Breast epithelium (tissue), 4 donors: ENCODE results near the gene DACH1. TPM values are rescaled to one million over a fixed set of nuclear protein-coding genes. Genes with fewer than 3 reads are reported as not detected.

Experiments used
- DNase-seq, 2 donors: peaks; one replicate each; pipeline ENCODE4 v3.0.0-alpha.2; 2019; ENCODE audit warnings: low spot score in 2 of 2
- H3K27ac ChIP-seq, 2 donors: fragments of 200-600 bp; sonication (generic) in 1 of 2; one replicate each; pipeline ENCODE4 v1.5.1; 2016 to 2019; ENCODE audit warnings: mild to moderate bottlenecking in 1 of 2
- H3K27me3 ChIP-seq, 2 donors: fragments of 200-600 bp; sonication (generic) in 1 of 2; one replicate each; pipeline versions ENCODE4 v1.5.1 to v1.6.0; 2017 to 2019; ENCODE audit warnings: control low read depth in 1 of 2, mild to moderate bottlenecking in 1 of 2
- H3K36me3 ChIP-seq: fragments of 200-600 bp; one replicate; pipeline ENCODE4 v1.5.1; 2019
- H3K4me1 ChIP-seq, 2 donors: fragments of 200-600 bp; sonication (generic); one replicate each; pipeline ENCODE4 v1.5.1; 2016 to 2019; ENCODE audit warnings: control low read depth in 1 of 2
- H3K4me3 ChIP-seq, 3 donors: fragments of 200-600 bp; sonication (generic); 1 replicate in 2 of 3; 2 replicates in 1 of 3; pipeline ENCODE4 v1.5.1; 2016 to 2019; ENCODE audit warnings: mild to moderate bottlenecking in 3 of 3, moderate library complexity in 2 of 3
- H3K9me3 ChIP-seq, 2 donors: fragments of 200-600 bp; sonication (generic) in 1 of 2; one replicate each; pipeline ENCODE4 v1.5.1; 2016 to 2019; ENCODE audit warnings: control low read depth in 1 of 2
- CTCF ChIP-seq, 3 donors: fragments of 450-650 bp; IDR thresholded peaks; one replicate each; pipeline ENCODE4 v1.5.1; 2016 to 2017; ENCODE audit warnings: antibody characterized with exemption in 3 of 3, mild to moderate bottlenecking in 3 of 3, moderate library complexity in 3 of 3
- POLR2A ChIP-seq: fragments of 450-650 bp; IDR thresholded peaks from one replicate; pipeline ENCODE4 v1.6.1; 2016; ENCODE audit warnings: antibody characterized with exemption, mild to moderate bottlenecking, moderate library complexity
- POLR2AphosphoS5 ChIP-seq, 3 donors: sonication (generic); formaldehyde crosslinking; IDR thresholded peaks; one replicate each; pipeline ENCODE4 v1.6.1; 2017; ENCODE audit warnings: antibody characterized with exemption in 3 of 3
- intact Hi-C: fragments of 100-400 bp; cut with DNase I; formaldehyde crosslinking; loops from one replicate; pipeline ENCODE4 v1.15.1; 2023; ENCODE audit warnings: low total_unique reads
- total RNA-seq, 3 donors: library from RNA; depleted of rRNA; stranded (reverse); fragments of >200 nt; gene quantifications; one replicate each; pipeline ENCODE4 v1.1.0, GENCODE V29; 2016

The DACH1 gene
- total RNA-seq, 3 donors from 2014 or later = 2.2 to 13.9 (median 11.5) TPM

GRCh38 chr13:71580614-71581013, 286.4 kb downstream of the DACH1 start:
- H3K36me3 ChIP-seq = no peaks in the 10 kb centered on the region
- intact Hi-C loops = loop anchor here (10.0 kb wide), 1 partner anchor 674 kb away; no protein-coding TSS in a partner anchor
- no peaks in the 10 kb centered on the region for H3K4me1 ChIP-seq
- DNase-seq = no peak
- TF ChIP-seq POLR2AphosphoS5 (IDR thresholded peaks at IDR 0.05) = no peak
- TF ChIP-seq CTCF (IDR thresholded peaks at IDR 0.05) = no peak
- TF ChIP-seq POLR2A = no peak
- H3K4me3 ChIP-seq = no peak overlapping the region
- no peaks in the 10 kb centered on the region for H3K9me3 ChIP-seq
- no peaks in the 10 kb centered on the region for H3K27me3 ChIP-seq
- H3K27ac ChIP-seq = no peak overlapping the region

GRCh38 chr13:71578048-71578447, 289.0 kb downstream of the DACH1 start:
- H3K9me3 ChIP-seq = no peaks in the 10 kb centered on the region
- H3K36me3 ChIP-seq = no peaks in the 10 kb centered on the region
- no peak overlapping the region for H3K4me3 ChIP-seq
- intact Hi-C loops = no loop called here
- no peak overlapping the region for H3K27ac ChIP-seq
- H3K4me1 ChIP-seq = no peaks in the 10 kb centered on the region
- TF ChIP-seq POLR2A = no peak
- TF ChIP-seq POLR2AphosphoS5 (IDR thresholded peaks at IDR 0.05) = no peak
- TF ChIP-seq CTCF (IDR thresholded peaks at IDR 0.05) = no peak
- no peak for DNase-seq
- H3K27me3 ChIP-seq = no peaks in the 10 kb centered on the region

GRCh38 chr13:71577127-71577526, 289.9 kb downstream of the DACH1 start:
- TF ChIP-seq CTCF (IDR thresholded peaks at IDR 0.05) (no peak), POLR2A (no peak), POLR2AphosphoS5 (IDR thresholded peaks at IDR 0.05) (no peak)
- intact Hi-C loops = no loop called here

GRCh38 chr13:71576571-71576970, 290.4 kb downstream of the DACH1 start:
- no peaks in the 10 kb centered on the region for H3K9me3 ChIP-seq
- DNase-seq = no peak
- intact Hi-C loops = no loop called here

More at GRCh38 chr13:71577127-71577526, 289.9 kb downstream of the DACH1 start:
- no peaks in the 10 kb centered on the region for H3K36me3 ChIP-seq
- H3K4me3 ChIP-seq = no peak overlapping the region
- no peak for DNase-seq
- no peak overlapping the region for H3K27ac ChIP-seq
- no peaks in the 10 kb centered on the region for H3K4me1 ChIP-seq
- no peaks in the 10 kb centered on the region for H3K27me3 ChIP-seq
- H3K9me3 ChIP-seq = no peaks in the 10 kb centered on the region

GRCh38 chr13:71546881-71547280, 320.1 kb downstream of the DACH1 start:
- no peaks in the 10 kb centered on the region for H3K36me3 ChIP-seq
- H3K4me1 ChIP-seq = no peaks in the 10 kb centered on the region
- intact Hi-C loops = no loop called here
- no peak for DNase-seq
- H3K4me3 ChIP-seq = no peak overlapping the region
- H3K27me3 ChIP-seq = no peaks in the 10 kb centered on the region
- no peak overlapping the region for H3K27ac ChIP-seq
- no peaks in the 10 kb centered on the region for H3K9me3 ChIP-seq
- TF ChIP-seq POLR2AphosphoS5 (IDR thresholded peaks at IDR 0.05) = no peak
- no peak for TF ChIP-seq CTCF (IDR thresholded peaks at IDR 0.05)
- no peak for TF ChIP-seq POLR2A

More at GRCh38 chr13:71576571-71576970, 290.4 kb downstream of the DACH1 start:
- H3K4me1 ChIP-seq = no peaks in the 10 kb centered on the region
- TF ChIP-seq CTCF (IDR thresholded peaks at IDR 0.05) (no peak), POLR2AphosphoS5 (IDR thresholded peaks at IDR 0.05) (no peak), POLR2A (no peak)
- H3K36me3 ChIP-seq = no peaks in the 10 kb centered on the region
- H3K27me3 ChIP-seq = no peaks in the 10 kb centered on the region
- H3K4me3 ChIP-seq = no peak overlapping the region
- H3K27ac ChIP-seq = no peak overlapping the region
